ENCODE data around the gene ATF3.
A peak's percentile ranks its signal among the peaks of the same experiment; 100 is the strongest.

Gene ATF3

GRCh38 chr1:212667223-212668139 is 58.9 kb downstream of the ATF3 start (continued):
- TF ChIP-seq POU6F1 (CRISPR knock-in tag; IDR thresholded peaks at IDR 0.05; ENCODE audit: borderline replicate concordance, low read depth) (0 out of 2 replicates have a peak, but pooled peaks have one; percentile 13), ZFP30 (CRISPR knock-in tag; IDR thresholded peaks at IDR 0.05) (no peak), CREB5 (CRISPR knock-in tag; IDR thresholded peaks at IDR 0.05; ENCODE audit: low read depth) (no peak), BACH2 (CRISPR knock-in tag; IDR thresholded peaks at IDR 0.05; ENCODE audit: borderline replicate concordance) (no peak), ZNF565 (CRISPR knock-in tag; conservative IDR thresholded peaks at IDR 0.05; ENCODE audit: low read depth) (no peak), GLIS3 (CRISPR knock-in tag; IDR thresholded peaks at IDR 0.05) (no peak), TCF4 (CRISPR knock-in tag; IDR thresholded peaks at IDR 0.05; ENCODE audit: borderline replicate concordance) (peak; percentile 87; the same call in 1 of the 2 replicates), CSDC2 (CRISPR knock-in tag; IDR thresholded peaks at IDR 0.05) (no peak), TOX (CRISPR knock-in tag; IDR thresholded peaks at IDR 0.05; ENCODE audit: borderline replicate concordance) (peak; percentile 29; the same call in 1 of the 2 replicates), ZNF70 (CRISPR knock-in tag; IDR thresholded peaks at IDR 0.05) (no peak; the same call in 1 of the 2 replicates)

GRCh38 chr1:212668477-212668876 is 59.9 kb downstream of the ATF3 start:
- no peak for TF ChIP-seq TSHZ2 (CRISPR knock-in tag; IDR thresholded peaks at IDR 0.05)
- TF ChIP-seq ESRRG (CRISPR knock-in tag; IDR thresholded peaks at IDR 0.05) = no peak
- no peak for TF ChIP-seq PPARA (CRISPR knock-in tag; IDR thresholded peaks at IDR 0.05; ENCODE audit: borderline replicate concordance)
- TF ChIP-seq CSDC2 (CRISPR knock-in tag; IDR thresholded peaks at IDR 0.05) = 0 out of 2 replicates have a peak, but pooled peaks have one; percentile 75

GRCh38 chr1:212669102-212669501 is 60.5 kb downstream of the ATF3 start:
- ATAC-seq = no peak
- TF ChIP-seq ZFP30 (CRISPR knock-in tag; IDR thresholded peaks at IDR 0.05) = no peak
- peak; percentile 25; the same call in 1 of the 2 replicates for TF ChIP-seq ZNF8 (CRISPR knock-in tag; IDR thresholded peaks at IDR 0.05)

More at GRCh38 chr1:212668477-212668876, 59.9 kb downstream of the ATF3 start:
- ATAC-seq = no peak

GRCh38 chr1:212669600-212669999 is 61.0 kb downstream of the ATF3 start:
- ATAC-seq = no peak
- TF ChIP-seq POU6F1 (CRISPR knock-in tag; IDR thresholded peaks at IDR 0.05; ENCODE audit: borderline replicate concordance, low read depth) (no peak), PATZ1 (CRISPR knock-in tag; IDR thresholded peaks at IDR 0.05; ENCODE audit: borderline replicate concordance) (no peak), ZFP3 (CRISPR knock-in tag; IDR thresholded peaks at IDR 0.05) (no peak), CREB5 (CRISPR knock-in tag; IDR thresholded peaks at IDR 0.05; ENCODE audit: low read depth) (no peak), TSHZ2 (CRISPR knock-in tag; IDR thresholded peaks at IDR 0.05) (no peak), OSR1 (CRISPR knock-in tag; IDR thresholded peaks at IDR 0.05) (no peak), ESRRG (CRISPR knock-in tag; IDR thresholded peaks at IDR 0.05) (no peak), TCF4 (CRISPR knock-in tag; IDR thresholded peaks at IDR 0.05; ENCODE audit: borderline replicate concordance) (no peak), PPARA (CRISPR knock-in tag; IDR thresholded peaks at IDR 0.05; ENCODE audit: borderline replicate concordance) (no peak), TOX (CRISPR knock-in tag; IDR thresholded peaks at IDR 0.05; ENCODE audit: borderline replicate concordance) (no peak), ZNF565 (CRISPR knock-in tag; conservative IDR thresholded peaks at IDR 0.05; ENCODE audit: low read depth) (no peak), ZNF8 (CRISPR knock-in tag; IDR thresholded peaks at IDR 0.05) (no peak), ZNF70 (CRISPR knock-in tag; IDR thresholded peaks at IDR 0.05) (no peak; the same call in 1 of the 2 replicates), CSDC2 (CRISPR knock-in tag; IDR thresholded peaks at IDR 0.05) (no peak), BACH2 (CRISPR knock-in tag; IDR thresholded peaks at IDR 0.05; ENCODE audit: borderline replicate concordance) (no peak), ZFP30 (CRISPR knock-in tag; IDR thresholded peaks at IDR 0.05) (no peak), GLIS3 (CRISPR knock-in tag; IDR thresholded peaks at IDR 0.05) (no peak), ZC3H10 (CRISPR knock-in tag; IDR thresholded peaks at IDR 0.05) (no peak)

All from SK-N-SH treated with all-trans-retinoic acid at 6 μM for 48 hours (cell line).